OCI-LY3 (cell line): ENCODE results near the gene MXD3.

ENCODE experiments used
- H2AFZ ChIP-seq: fragments of 200-600, 300-600 bp; shearing (Covaris generic); 2 replicates; pipeline ENCODE4 v1.6.0; 2014; ENCODE audit warnings: antibody characterized with exemption, low read depth, low read length
- H3K27ac ChIP-seq: fragments of 200-600, 300-600 bp; sonication (generic); 2 replicates; pipeline ENCODE4 v1.5.1; 2014; ENCODE audit warnings: mild to moderate bottlenecking, low read length, moderate library complexity, mixed read lengths
- H3K27me3 ChIP-seq: fragments of 200-600, 300-600 bp; sonication (generic); 2 replicates; pipeline ENCODE4 v1.6.1; 2014; ENCODE audit warnings: low read depth, low read length, mixed read lengths
- H3K36me3 ChIP-seq: fragments of 200-600, 300-600 bp; sonication (generic); replicated peaks from 2 replicates; pipeline ENCODE3; 2014; ENCODE audit warnings: low read depth, low read length, mixed read lengths
- H3K4me1 ChIP-seq: fragments of 300-600, 200-600 bp; sonication (generic); 2 replicates; pipeline ENCODE4 v1.6.1; 2014; ENCODE audit warnings: low read length, mixed read lengths
- H3K4me2 ChIP-seq: fragments of 200-600, 300-600 bp; sonication (generic); 2 replicates; pipeline ENCODE4 v1.6.1; 2014; ENCODE audit warnings: low read length, mixed read lengths
- H3K4me3 ChIP-seq: fragments of 300-600, 200-600 bp; sonication (generic); 2 replicates; pipeline ENCODE4 v1.5.1; 2014; ENCODE audit warnings: antibody characterized with exemption, mild to moderate bottlenecking, low read length, moderate library complexity
- H3K79me2 ChIP-seq: fragments of 300-600, 200-600 bp; shearing (Covaris generic); 2 replicates; pipeline ENCODE4 v1.6.1; 2014; ENCODE audit warnings: mild to moderate bottlenecking, low read length, mixed read lengths
- H3K9ac ChIP-seq: fragments of 300-600, 200-600 bp; shearing (Covaris generic); 2 replicates; pipeline ENCODE4 v1.6.0; 2014; ENCODE audit warnings: mild to moderate bottlenecking, low read length, moderate library complexity
- H3K9me3 ChIP-seq: fragments of 200-600, 300-600 bp; shearing (Covaris generic); 2 replicates; pipeline ENCODE4 v1.6.1; 2014; ENCODE audit warnings: low read length, mixed read lengths; ENCODE audit not compliant: insufficient read depth
- H4K20me1 ChIP-seq: fragments of 200-600, 300-600 bp; sonication (generic); 2 replicates; pipeline ENCODE4 v1.6.1; 2016; ENCODE audit warnings: low read length, mixed read lengths; ENCODE audit not compliant: insufficient read depth
- EZH2phosphoT487 ChIP-seq: fragments of 200-600 bp; shearing (Covaris generic); IDR thresholded peaks from 2 replicates; pipeline ENCODE4 v1.6.1; 2018; ENCODE audit warnings: antibody characterized with exemption, mixed run types, low read depth
- TF ChIP-seq, protein P1 (sequence below): fragments of 200-600, 300-600 bp; sonication (generic); IDR thresholded peaks from 2 replicates; pipeline ENCODE4 v1.5.1; 2014; ENCODE audit warnings: antibody characterized with exemption, low read length, low read depth

The MXD3 gene

DNA sequence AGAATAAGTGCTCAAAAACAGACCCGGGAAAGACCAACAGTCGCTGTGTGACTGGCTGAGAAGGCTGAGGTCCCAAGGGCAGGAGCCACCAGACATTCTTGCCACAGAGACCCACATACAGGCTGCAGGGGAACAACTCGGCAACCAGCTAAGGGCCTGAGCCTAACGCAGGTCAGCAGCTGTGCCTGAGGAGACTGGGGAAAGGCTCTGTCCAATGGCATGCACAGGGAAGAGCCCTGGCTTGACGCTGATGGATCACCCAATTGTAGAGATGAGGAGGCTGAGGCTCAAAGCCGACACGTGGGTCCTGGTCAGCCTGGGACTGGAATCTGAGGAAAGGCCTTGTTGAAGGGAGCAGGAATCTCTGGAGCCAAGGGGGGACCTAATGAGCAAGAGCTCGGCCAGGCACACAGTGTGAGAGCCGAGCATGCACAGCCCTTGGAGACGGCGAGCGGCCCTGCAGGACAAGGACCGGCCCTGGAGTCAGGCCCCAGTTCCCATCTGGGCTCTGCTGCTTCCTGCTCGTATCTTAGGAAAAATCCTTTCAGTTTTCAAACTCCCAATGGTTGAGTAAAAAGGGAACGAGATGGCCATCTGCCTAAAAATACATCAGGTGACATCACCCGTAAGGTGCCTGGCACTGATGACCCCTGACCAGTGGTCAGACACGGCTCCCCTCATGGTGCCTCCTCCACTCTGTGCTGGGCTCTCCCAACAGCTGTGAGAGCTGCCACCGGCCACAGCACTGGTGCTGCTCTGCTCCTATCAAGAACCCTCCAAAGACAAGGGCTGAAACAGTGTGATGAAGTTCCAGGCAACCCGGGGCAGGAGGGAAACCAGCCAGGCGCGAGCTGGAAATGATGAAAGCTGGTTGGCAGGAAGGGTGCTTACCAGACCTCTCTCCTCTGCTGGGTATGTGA lies 23.3 kb upstream of the MXD3 start:
- Histone ChIP-seq H3K27ac (no peak overlapping the region), H3K9me3 (no peaks in the 10 kb centered on the region), H3K4me3 (no peak overlapping the region), H3K9ac (no peak overlapping the region), H3K27me3 (no peaks in the 10 kb centered on the region), H3K36me3 (peaks cover 56% of the 10 kb centered on the region), H2AFZ (no peak overlapping the region), H3K79me2 (peaks cover 8% of the 10 kb centered on the region; the same call in 1 of the 2 replicates), H3K4me1 (no peaks in the 10 kb centered on the region), H3K4me2 (no peak overlapping the region), H4K20me1 (0 out of 2 replicates have a peak, but pooled peaks cover 3% of the 10 kb centered on the region)
- TF ChIP-seq, protein P1, sequence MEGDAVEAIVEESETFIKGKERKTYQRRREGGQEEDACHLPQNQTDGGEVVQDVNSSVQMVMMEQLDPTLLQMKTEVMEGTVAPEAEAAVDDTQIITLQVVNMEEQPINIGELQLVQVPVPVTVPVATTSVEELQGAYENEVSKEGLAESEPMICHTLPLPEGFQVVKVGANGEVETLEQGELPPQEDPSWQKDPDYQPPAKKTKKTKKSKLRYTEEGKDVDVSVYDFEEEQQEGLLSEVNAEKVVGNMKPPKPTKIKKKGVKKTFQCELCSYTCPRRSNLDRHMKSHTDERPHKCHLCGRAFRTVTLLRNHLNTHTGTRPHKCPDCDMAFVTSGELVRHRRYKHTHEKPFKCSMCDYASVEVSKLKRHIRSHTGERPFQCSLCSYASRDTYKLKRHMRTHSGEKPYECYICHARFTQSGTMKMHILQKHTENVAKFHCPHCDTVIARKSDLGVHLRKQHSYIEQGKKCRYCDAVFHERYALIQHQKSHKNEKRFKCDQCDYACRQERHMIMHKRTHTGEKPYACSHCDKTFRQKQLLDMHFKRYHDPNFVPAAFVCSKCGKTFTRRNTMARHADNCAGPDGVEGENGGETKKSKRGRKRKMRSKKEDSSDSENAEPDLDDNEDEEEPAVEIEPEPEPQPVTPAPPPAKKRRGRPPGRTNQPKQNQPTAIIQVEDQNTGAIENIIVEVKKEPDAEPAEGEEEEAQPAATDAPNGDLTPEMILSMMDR = no peak
- TF ChIP-seq EZH2phosphoT487 = no peak

DNA sequence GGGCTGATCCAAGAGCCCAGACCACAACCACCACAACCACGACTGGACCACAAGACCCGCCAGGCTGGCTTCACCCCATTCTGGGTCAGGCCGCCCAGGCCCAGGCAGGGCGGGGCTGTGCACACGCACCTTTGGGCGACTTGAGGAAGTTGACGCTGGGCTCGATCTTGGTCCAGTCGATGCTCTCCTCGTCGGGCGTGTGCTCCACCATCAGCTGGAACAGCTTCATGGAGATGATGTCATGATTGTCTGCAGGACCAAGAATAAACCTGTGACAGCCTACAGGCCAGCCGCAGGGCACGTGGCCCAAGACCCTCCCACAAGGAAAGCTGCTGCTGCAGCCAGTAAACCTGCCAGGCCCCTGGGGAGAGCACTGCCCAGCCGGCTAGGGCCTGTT lies 22.5 kb upstream of the MXD3 start:
- TF ChIP-seq, protein P1 = no peak
- no peak for TF ChIP-seq EZH2phosphoT487
- H4K20me1 ChIP-seq = 0 out of 2 replicates have a peak, but pooled peaks cover 3% of the 10 kb centered on the region

DNA sequence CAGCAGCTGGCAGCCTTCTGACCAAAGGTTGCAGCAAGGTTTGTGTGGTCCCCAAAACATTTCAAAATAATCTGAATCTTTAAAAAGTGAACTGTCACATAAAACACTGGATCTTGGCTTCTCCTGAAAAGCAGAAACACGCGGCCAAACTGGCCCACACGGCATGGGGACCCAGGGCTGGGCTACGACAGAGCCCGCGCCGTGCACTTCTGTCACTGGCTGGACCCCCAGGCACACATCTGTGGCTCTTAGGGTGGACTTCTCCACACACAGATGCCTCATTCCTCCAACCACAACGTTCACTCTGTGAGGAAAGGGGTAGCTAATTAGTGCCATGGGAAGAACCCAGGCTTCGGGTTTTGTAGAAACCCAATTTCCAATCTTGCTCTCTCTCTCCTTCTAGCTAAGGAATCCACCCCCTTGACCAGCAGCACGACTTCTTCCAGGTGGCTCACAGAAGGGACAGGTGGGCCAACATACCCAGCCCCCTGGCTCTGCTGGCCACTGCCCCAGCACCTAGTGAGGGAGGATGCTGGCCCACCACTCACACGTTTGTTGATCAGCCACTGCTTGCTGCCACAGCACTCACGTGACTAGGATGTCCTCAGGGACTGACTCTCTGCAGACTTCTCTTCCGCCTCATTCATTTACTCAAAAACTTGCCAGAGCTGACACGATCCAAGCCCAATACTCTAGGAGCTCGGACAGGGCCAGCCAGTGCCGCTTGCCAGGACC lies 21.9 kb upstream of the MXD3 start:
- no peak overlapping the region for H3K27ac ChIP-seq
- H3K4me1 ChIP-seq = no peaks in the 10 kb centered on the region
- peaks cover 47% of the 10 kb centered on the region for H3K36me3 ChIP-seq
- no peak overlapping the region for H2AFZ ChIP-seq
- no peak for TF ChIP-seq EZH2phosphoT487
- TF ChIP-seq, protein P1 = no peak
- no peak overlapping the region for H3K4me3 ChIP-seq
- no peak overlapping the region for H3K9ac ChIP-seq
- no peaks in the 10 kb centered on the region for H3K79me2 ChIP-seq
- H4K20me1 ChIP-seq = no peaks in the 10 kb centered on the region
- H3K27me3 ChIP-seq = no peaks in the 10 kb centered on the region
- no peaks in the 10 kb centered on the region for H3K9me3 ChIP-seq
- H3K4me2 ChIP-seq = no peak overlapping the region

More for the DNA sequence above, 22.5 kb upstream of the MXD3 start:
- Histone ChIP-seq H3K27ac (no peak overlapping the region), H3K9me3 (no peaks in the 10 kb centered on the region), H3K36me3 (peaks cover 49% of the 10 kb centered on the region), H3K79me2 (peaks cover 4% of the 10 kb centered on the region; the same call in 1 of the 2 replicates), H3K27me3 (no peaks in the 10 kb centered on the region), H3K4me3 (no peak overlapping the region), H3K9ac (no peak overlapping the region), H3K4me2 (no peak overlapping the region), H3K4me1 (no peaks in the 10 kb centered on the region), H2AFZ (no peak overlapping the region)

DNA sequence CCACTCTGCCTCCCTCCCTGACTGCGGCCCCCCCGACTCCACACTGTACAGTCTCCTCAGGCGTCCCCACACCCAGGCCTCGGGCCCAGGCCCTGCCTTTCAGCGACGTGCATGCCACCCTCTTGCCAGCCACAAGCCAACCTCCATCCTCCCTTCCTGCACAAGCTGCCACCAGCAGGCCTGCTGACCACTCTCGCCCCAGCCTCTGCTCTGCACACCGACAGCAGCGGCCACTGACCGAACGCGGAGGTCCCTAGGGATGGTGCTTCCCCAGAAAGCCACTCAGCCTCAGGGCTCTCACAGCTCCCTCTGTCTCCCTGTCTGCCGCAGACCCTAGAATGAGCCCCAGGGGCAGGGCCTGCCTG lies 21.2 kb upstream of the MXD3 start:
- H3K4me1 ChIP-seq = no peaks in the 10 kb centered on the region
- no peaks in the 10 kb centered on the region for H3K27me3 ChIP-seq
- H3K4me3 ChIP-seq = no peak overlapping the region
- H3K79me2 ChIP-seq = no peaks in the 10 kb centered on the region
- peaks cover 46% of the 10 kb centered on the region for H3K36me3 ChIP-seq
- TF ChIP-seq, protein P1 = no peak
- no peak for TF ChIP-seq EZH2phosphoT487
- H3K4me2 ChIP-seq = no peak overlapping the region
- no peaks in the 10 kb centered on the region for H3K9me3 ChIP-seq
- H4K20me1 ChIP-seq = no peaks in the 10 kb centered on the region
- no peak overlapping the region for H2AFZ ChIP-seq
- no peak overlapping the region for H3K27ac ChIP-seq
- no peak overlapping the region for H3K9ac ChIP-seq
